Mucosa of stomach (tissue), 1 donor: ENCODE measurements around the gene SH3RF3.

Experiments used
- H3K27me3 ChIP-seq: one replicate; pipeline ENCODE4 v1.7.0; 2013; ENCODE audit warnings: mild to moderate bottlenecking, low read length; ENCODE audit not compliant: control insufficient read depth, insufficient read depth
- H3K36me3 ChIP-seq: one replicate; pipeline ENCODE4 v1.7.0; 2013; ENCODE audit warnings: low read length; ENCODE audit not compliant: control insufficient read depth, insufficient read depth
- H3K4me1 ChIP-seq: one replicate; pipeline ENCODE4 v1.7.0; 2013; ENCODE audit warnings: mild to moderate bottlenecking, low read length; ENCODE audit not compliant: control insufficient read depth, insufficient read depth
- H3K4me3 ChIP-seq: one replicate; pipeline ENCODE4 v1.7.0; 2013; ENCODE audit warnings: low read length
- H3K9ac ChIP-seq: one replicate; pipeline ENCODE4 v1.7.0; 2013; ENCODE audit warnings: mild to moderate bottlenecking, low read length, moderate library complexity
- H3K9me3 ChIP-seq: one replicate; pipeline ENCODE4 v1.7.0; 2013; ENCODE audit warnings: mild to moderate bottlenecking, low read length, moderate library complexity; ENCODE audit not compliant: control insufficient read depth
- donor health status: Pancreatic carcinoma.

SH3RF3 gene

GRCh38 chr2:109299536-109299935 is 170.5 kb downstream of the SH3RF3 start:
- Histone ChIP-seq H3K9me3 (no peaks in the 10 kb centered on the region), H3K27me3 (peaks cover under 1% of the 10 kb centered on the region), H3K9ac (no peak overlapping the region), H3K36me3 (no peaks in the 10 kb centered on the region), H3K4me3 (no peak overlapping the region), H3K4me1 (no peaks in the 10 kb centered on the region)

- Histone ChIP-seq H3K9me3 (no peaks in the 10 kb centered on the region), H3K36me3 (no peaks in the 10 kb centered on the region), H3K27me3 (peaks cover 4% of the 10 kb centered on the region), H3K4me1 (no peaks in the 10 kb centered on the region), H3K9ac (no peak overlapping the region), H3K4me3 (no peak overlapping the region)
Observed at GRCh38 chr2:109300582-109300981, 171.6 kb downstream of the SH3RF3 start.

GRCh38 chr2:109301746-109302145 is 172.7 kb downstream of the SH3RF3 start:
- Histone ChIP-seq H3K4me3 (no peak overlapping the region), H3K9me3 (no peaks in the 10 kb centered on the region), H3K4me1 (no peaks in the 10 kb centered on the region), H3K9ac (no peak overlapping the region), H3K36me3 (no peaks in the 10 kb centered on the region), H3K27me3 (peaks cover 4% of the 10 kb centered on the region)

- H3K9ac ChIP-seq: no peak overlapping the region
- peaks cover 4% of the 10 kb centered on the region for H3K27me3 ChIP-seq
- H3K4me3 ChIP-seq: no peak overlapping the region
- no peaks in the 10 kb centered on the region for H3K4me1 ChIP-seq
- no peaks in the 10 kb centered on the region for H3K36me3 ChIP-seq
- H3K9me3 ChIP-seq: no peaks in the 10 kb centered on the region
Observed at GRCh38 chr2:109302319-109302718, 173.3 kb downstream of the SH3RF3 start.

DNA sequence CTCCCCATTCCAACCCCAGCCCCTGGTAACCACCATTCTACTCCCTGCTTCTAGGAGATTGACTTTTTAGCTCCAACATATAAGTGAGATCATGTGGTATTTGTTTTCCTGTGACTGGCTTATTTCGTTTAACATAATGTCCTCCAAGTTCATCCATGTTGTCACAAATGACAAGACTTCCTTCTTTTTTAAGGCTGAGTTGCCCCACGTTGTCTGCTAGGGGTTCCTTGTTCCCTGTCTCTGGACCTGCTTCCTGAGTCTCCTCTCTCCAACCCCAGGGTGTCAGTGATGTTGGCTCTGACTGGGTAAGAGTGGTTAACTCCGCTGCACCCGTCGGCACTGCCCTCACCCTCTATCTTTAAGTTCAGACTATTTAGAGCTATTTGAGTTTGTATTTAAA is 175.2 kb downstream of the SH3RF3 start:
- H3K4me1 ChIP-seq: no peaks in the 10 kb centered on the region
- H3K4me3 ChIP-seq: no peak overlapping the region
- H3K9ac ChIP-seq: no peak overlapping the region
- H3K36me3 ChIP-seq: no peaks in the 10 kb centered on the region
- H3K9me3 ChIP-seq: no peaks in the 10 kb centered on the region
- peaks cover 4% of the 10 kb centered on the region for H3K27me3 ChIP-seq

DNA sequence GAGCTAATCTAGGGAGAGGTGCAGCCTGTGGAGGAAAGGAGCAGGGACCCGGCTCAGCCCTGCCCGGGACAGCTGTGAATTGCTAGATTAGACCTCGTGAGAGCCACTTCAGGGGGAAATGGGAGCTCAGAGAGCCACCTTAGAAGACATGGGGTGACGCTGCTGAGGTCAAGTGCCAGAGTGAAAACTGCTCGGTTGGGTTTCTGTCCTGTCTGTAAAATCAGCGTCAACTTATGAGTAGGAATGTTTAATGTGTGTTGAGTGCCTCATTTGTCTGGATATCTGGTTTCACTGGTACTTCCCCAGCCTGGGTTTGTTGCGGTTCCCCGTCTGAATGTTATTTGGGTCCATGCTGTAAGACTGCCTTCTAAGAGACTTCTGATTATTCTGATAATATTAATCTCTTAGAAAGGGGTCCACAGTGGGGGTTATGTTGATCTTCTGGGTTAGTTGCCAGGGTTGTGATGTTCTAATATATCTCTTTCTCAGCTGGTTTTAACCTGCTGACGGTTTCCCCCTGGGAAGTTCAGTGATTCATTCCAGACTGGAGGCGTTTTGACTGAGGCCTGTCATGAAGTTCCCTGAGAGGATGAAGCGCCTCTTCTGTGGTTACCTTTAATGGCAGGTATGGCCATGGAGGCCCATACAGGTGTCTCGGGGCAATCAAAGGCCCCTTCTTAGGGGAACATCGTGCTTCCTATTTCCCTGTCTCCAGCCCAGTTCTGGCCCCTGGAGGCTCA is 175.9 kb downstream of the SH3RF3 start:
- no peaks in the 10 kb centered on the region for H3K9me3 ChIP-seq
- H3K4me3 ChIP-seq: no peak overlapping the region
- H3K4me1 ChIP-seq: no peaks in the 10 kb centered on the region

GRCh38 chr2:109305490-109306167 is 176.6 kb downstream of the SH3RF3 start:
- no peaks in the 10 kb centered on the region for H3K9me3 ChIP-seq
- no peak overlapping the region for H3K4me3 ChIP-seq
- peaks cover 4% of the 10 kb centered on the region for H3K27me3 ChIP-seq
- H3K9ac ChIP-seq: no peak overlapping the region
- no peaks in the 10 kb centered on the region for H3K4me1 ChIP-seq
- no peaks in the 10 kb centered on the region for H3K36me3 ChIP-seq

More for the DNA sequence above, 175.9 kb downstream of the SH3RF3 start:
- no peaks in the 10 kb centered on the region for H3K36me3 ChIP-seq
- H3K27me3 ChIP-seq: peaks cover 4% of the 10 kb centered on the region
- H3K9ac ChIP-seq: no peak overlapping the region

DNA sequence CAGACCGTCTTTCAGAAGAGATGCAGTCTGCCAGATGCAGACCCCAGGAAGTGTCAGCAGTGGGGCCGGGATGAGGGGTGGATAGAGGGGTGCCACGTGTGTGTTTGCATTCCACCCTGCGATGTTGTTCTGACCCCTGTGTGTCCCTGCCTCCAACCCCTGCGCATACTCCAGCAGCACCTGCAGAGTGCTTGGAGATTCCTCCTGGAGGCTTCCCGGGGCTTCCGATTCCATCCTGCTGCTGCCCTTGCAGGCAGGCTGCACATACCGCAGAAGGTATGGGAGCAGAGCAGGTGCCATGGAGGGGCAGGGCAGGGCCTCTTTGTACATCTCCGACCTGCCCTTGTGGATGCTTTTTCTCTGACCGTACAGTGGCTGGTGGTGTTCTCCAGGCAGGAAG is 177.2 kb downstream of the SH3RF3 start:
- Histone ChIP-seq H3K4me1 (no peaks in the 10 kb centered on the region), H3K9ac (no peak overlapping the region), H3K27me3 (peaks cover 4% of the 10 kb centered on the region), H3K9me3 (no peaks in the 10 kb centered on the region), H3K36me3 (no peaks in the 10 kb centered on the region), H3K4me3 (no peak overlapping the region)

DNA sequence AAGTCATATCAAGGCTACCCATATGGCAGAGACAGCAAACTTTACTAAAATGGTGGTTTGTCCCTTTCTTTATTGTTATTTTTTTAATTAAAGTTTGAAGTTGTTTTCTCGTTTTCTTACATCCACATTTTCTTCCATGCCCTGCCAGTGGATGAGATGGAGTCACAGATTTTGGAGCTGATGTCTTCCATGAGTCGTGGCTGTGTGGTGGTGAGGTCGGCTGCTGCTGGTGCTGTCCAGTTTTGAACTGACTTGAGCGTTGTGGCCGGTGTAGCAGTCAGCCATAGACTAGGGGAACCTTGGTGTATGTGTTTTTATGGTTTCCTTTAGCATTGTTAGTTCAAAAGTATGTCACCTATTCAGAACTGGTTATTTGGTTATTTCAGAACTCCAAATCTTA is 182.8 kb downstream of the SH3RF3 start:
- H3K4me1 ChIP-seq: no peaks in the 10 kb centered on the region
- no peak overlapping the region for H3K4me3 ChIP-seq

DNA sequence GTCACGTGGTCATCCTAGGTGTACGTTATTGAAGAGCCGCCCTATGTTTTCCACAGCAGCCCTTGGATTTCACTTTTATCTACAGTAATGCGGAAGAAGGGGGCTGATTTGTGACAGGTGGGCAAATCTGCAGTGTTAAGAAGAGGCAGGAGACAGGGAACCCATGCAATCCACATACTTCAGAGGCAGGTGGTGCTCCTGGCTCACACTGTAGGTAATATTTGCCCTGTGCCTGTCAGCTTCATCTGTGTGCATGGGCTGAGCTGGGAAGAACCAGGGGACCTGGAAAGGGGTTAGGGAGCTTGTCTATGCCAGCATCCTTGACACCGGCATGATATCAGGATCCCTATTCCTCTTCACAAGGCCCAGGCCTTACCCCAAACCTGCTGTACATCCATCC is 183.9 kb downstream of the SH3RF3 start:
- no peaks in the 10 kb centered on the region for H3K27me3 ChIP-seq
- H3K9me3 ChIP-seq: no peaks in the 10 kb centered on the region
- no peak overlapping the region for H3K9ac ChIP-seq
- no peak overlapping the region for H3K4me3 ChIP-seq
- no peaks in the 10 kb centered on the region for H3K4me1 ChIP-seq
- no peaks in the 10 kb centered on the region for H3K36me3 ChIP-seq

More for the DNA sequence above, 182.8 kb downstream of the SH3RF3 start:
- Histone ChIP-seq H3K36me3 (no peaks in the 10 kb centered on the region), H3K27me3 (no peaks in the 10 kb centered on the region), H3K9me3 (no peaks in the 10 kb centered on the region), H3K9ac (no peak overlapping the region)

DNA sequence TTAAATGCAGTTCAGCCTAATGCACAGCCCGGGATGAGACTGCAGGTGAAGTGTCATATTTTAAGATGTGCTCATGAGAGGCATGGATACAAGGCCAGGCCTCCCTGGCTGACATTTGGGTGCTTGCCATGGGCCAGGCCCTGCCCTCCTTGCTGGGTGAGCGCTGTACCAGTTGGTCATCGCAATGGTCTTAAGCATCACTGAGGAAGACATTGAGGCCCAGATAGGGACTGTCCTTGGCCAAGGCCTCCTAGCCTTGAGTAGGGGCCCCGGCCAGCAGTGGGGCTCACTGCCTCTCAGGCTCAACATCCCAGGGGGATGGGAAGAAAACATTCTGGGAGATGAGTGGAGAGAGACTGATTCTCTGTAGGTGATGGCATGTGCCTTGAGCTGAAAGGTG is 184.3 kb downstream of the SH3RF3 start:
- Histone ChIP-seq H3K4me1 (no peaks in the 10 kb centered on the region), H3K36me3 (no peaks in the 10 kb centered on the region), H3K4me3 (no peak overlapping the region), H3K9ac (no peak overlapping the region), H3K9me3 (no peaks in the 10 kb centered on the region), H3K27me3 (no peaks in the 10 kb centered on the region)

GRCh38 chr2:109316091-109316490 is 187.1 kb downstream of the SH3RF3 start:
- Histone ChIP-seq H3K9me3 (no peaks in the 10 kb centered on the region), H3K27me3 (no peaks in the 10 kb centered on the region), H3K36me3 (no peaks in the 10 kb centered on the region), H3K4me1 (no peaks in the 10 kb centered on the region), H3K4me3 (no peak overlapping the region), H3K9ac (no peak overlapping the region)
